HepG2 (cell line): ENCODE measurements around the gene SYMPK. TPM values are rescaled to one million over a fixed set of nuclear protein-coding genes. Genes with fewer than 3 reads are reported as not detected.

Source experiments
- AGO2 ChIP-seq: fragments of 200-400 bp; formaldehyde crosslinking; optimal IDR thresholded peaks from 2 replicates; pipeline ENCODE3; 2017; ENCODE audit warnings: mild to moderate bottlenecking, low read depth, low read length, moderate library complexity
- CBX2 ChIP-seq, 2 experiments: fragments of 200-600 bp in 1 of 2; sonication (generic); formaldehyde crosslinking in 1 of 2; IDR thresholded peaks; 2 replicates each; pipeline versions ENCODE4 v1.7.0 to v1.8.1; 2018 to 2022; ENCODE audit warnings: low read depth in 2 of 2, low read length in 1 of 2, mild to moderate bottlenecking in 1 of 2, missing genetic modification reagents in 1 of 2
- ELF3 ChIP-seq: IDR thresholded peaks from 2 replicates; pipeline ENCODE4 v1.6.1; 2016; ENCODE audit warnings: missing genetic modification reagents, missing compliant biosample characterization
- HOXA3 ChIP-seq: sonication (generic); formaldehyde crosslinking; IDR thresholded peaks from 2 replicates; pipeline ENCODE4 v1.5.0; 2020; ENCODE audit warnings: missing genetic modification reagents
- PCBP1 ChIP-seq: fragments of 200-400 bp; formaldehyde crosslinking; IDR thresholded peaks from 2 replicates; pipeline ENCODE4 v1.6.1; 2017; ENCODE audit warnings: mild to moderate bottlenecking, low read depth, low read length, borderline replicate concordance
- SKIL ChIP-seq: sonication (generic); formaldehyde crosslinking; IDR thresholded peaks from 2 replicates; pipeline ENCODE4 v1.8.0; 2022; ENCODE audit warnings: missing genetic modification reagents, mild to moderate bottlenecking, moderate library complexity, borderline replicate concordance
- TRIM22 ChIP-seq: fragments of 450-650 bp; IDR thresholded peaks from 2 replicates; pipeline ENCODE4 v1.6.1; 2017
- ZFP41 ChIP-seq: sonication (generic); formaldehyde crosslinking; IDR thresholded peaks from 2 replicates; pipeline ENCODE4 v1.4.0; 2020; ENCODE audit warnings: mild to moderate bottlenecking, missing genetic modification reagents, borderline replicate concordance
- ZNF292 ChIP-seq: sonication (generic); formaldehyde crosslinking; IDR thresholded peaks from 2 replicates; pipeline ENCODE4 v1.8.1; 2022; ENCODE audit warnings: mild to moderate bottlenecking, low read depth, missing genetic modification reagents, borderline replicate concordance
- ZNF30 ChIP-seq: sonication (generic); formaldehyde crosslinking; IDR thresholded peaks from 2 replicates; pipeline ENCODE4 v1.5.0; 2020; ENCODE audit warnings: mild to moderate bottlenecking, missing genetic modification reagents
- ZNF331 ChIP-seq: sonication (generic); formaldehyde crosslinking; IDR thresholded peaks from 2 replicates; pipeline ENCODE4 v1.4.0; 2020; ENCODE audit warnings: missing genetic modification reagents
- ZNF574 ChIP-seq: sonication (generic); formaldehyde crosslinking; IDR thresholded peaks from 2 replicates; pipeline ENCODE4 v1.4.0; 2020; ENCODE audit warnings: missing genetic modification reagents
- ZNF691 ChIP-seq: sonication (generic); formaldehyde crosslinking; IDR thresholded peaks from 2 replicates; pipeline ENCODE4 v1.4.0; 2020; ENCODE audit warnings: missing genetic modification reagents, low read depth, mild to moderate bottlenecking, borderline replicate concordance
- polyA plus RNA-seq, 8 experiments: library from polyadenylated mRNA; depleted of rRNA in 3 of 8; stranded (reverse) in 7 of 8; unstranded in 1 of 8; fragments of >200 nt; fragmentation: Illumina TruSeq in 4 of 8; extraction: Trizol in 4 of 8; gene quantifications; 2 replicates each; pipeline versions ENCODE4 v1.2.1 to v1.2.3, GENCODE V29; 2011 to 2016; ENCODE audit warnings: low read depth in 4 of 8, missing spikeins in 1 of 8, mixed read lengths in 1 of 8; ENCODE audit not compliant: insufficient read depth in 1 of 8
- total RNA-seq, 5 experiments: library from RNA; depleted of rRNA; stranded (reverse); fragments of >200 nt; fragmentation: Illumina TruSeq; extraction: Trizol; gene quantifications; 2 replicates each; pipeline ENCODE4 v1.2.3, GENCODE V29; 2016; ENCODE audit warnings: low read depth in 1 of 5
- TF ChIP-seq, protein P1 (sequence below): sonication (generic); formaldehyde crosslinking; IDR thresholded peaks from 2 replicates; pipeline ENCODE4 v1.4.0; 2020; ENCODE audit warnings: mild to moderate bottlenecking, low read depth, missing genetic modification reagents
- TF ChIP-seq, protein P2 (sequence below): sonication (generic); formaldehyde crosslinking; conservative IDR thresholded peaks from 2 replicates; pipeline ENCODE4 v1.4.0; 2020; ENCODE audit warnings: missing genetic modification reagents
- TF ChIP-seq, protein P3 (sequence below): sonication (generic); formaldehyde crosslinking; IDR thresholded peaks from 2 replicates; pipeline ENCODE4 v1.9.0; 2021; ENCODE audit warnings: missing genetic modification reagents, borderline replicate concordance

Gene SYMPK
- total and polyA plus RNA-seq, 2 of the 13 experiments (the other 11 are each of a cell fraction or from before 2014, with no cell fraction given), result 21.9 to 55.7 TPM

DNA sequence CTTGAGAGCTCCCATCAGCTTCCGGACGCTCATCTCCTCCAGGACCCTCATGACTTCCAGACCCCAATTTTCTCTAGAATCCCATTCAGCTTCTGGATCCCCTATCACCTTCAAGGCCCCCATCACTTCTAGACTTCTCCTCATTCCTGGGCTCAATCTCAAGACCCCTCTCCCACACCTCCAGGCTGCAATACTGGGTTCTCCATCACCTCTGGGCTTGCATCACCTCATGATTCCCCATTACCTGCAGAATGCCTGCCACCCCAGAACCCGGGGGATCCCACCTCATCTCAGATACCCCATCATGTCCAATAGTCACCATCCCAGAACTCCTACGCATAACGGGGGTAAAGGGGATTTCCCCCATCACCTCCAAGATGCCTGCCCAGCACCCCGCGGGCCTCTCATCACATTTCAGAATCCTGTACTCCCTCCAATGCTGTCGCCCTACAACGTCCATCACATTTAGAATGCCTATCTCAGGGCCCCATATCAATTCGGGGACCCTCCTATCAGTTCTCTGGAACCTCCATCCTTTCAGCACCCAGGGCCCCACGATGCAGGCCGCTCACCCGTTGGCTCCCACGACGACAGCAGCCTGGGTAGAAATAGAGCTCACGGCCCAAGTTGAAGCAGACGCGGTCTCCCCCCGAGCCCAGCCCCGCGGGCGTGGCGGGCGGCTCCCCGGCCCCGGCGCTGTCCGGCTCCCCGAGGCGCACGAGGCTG, 71.0 kb downstream of the SYMPK start (continued):
- TF ChIP-seq, protein P1, sequence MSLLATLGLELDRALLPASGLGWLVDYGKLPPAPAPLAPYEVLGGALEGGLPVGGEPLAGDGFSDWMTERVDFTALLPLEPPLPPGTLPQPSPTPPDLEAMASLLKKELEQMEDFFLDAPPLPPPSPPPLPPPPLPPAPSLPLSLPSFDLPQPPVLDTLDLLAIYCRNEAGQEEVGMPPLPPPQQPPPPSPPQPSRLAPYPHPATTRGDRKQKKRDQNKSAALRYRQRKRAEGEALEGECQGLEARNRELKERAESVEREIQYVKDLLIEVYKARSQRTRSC (CRISPR knock-in tag), result no peak
- TF ChIP-seq, protein P2, sequence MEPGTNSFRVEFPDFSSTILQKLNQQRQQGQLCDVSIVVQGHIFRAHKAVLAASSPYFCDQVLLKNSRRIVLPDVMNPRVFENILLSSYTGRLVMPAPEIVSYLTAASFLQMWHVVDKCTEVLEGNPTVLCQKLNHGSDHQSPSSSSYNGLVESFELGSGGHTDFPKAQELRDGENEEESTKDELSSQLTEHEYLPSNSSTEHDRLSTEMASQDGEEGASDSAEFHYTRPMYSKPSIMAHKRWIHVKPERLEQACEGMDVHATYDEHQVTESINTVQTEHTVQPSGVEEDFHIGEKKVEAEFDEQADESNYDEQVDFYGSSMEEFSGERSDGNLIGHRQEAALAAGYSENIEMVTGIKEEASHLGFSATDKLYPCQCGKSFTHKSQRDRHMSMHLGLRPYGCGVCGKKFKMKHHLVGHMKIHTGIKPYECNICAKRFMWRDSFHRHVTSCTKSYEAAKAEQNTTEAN, result no peak
- TF ChIP-seq PCBP1, result no peak
- no peak for TF ChIP-seq ZNF30 (CRISPR knock-in tag)
- no peak for TF ChIP-seq ZNF574
- no peak for TF ChIP-seq ZNF292 (CRISPR knock-in tag)
- TF ChIP-seq ZNF691 (CRISPR knock-in tag), result no peak
- TF ChIP-seq HOXA3 (CRISPR knock-in tag), result no peak
- no peak for TF ChIP-seq ZNF331
- no peak for TF ChIP-seq SKIL (CRISPR knock-in tag)
- no peak for TF ChIP-seq CBX2 (IDR thresholded peaks at IDR 0.05; ENCODE audit: low read depth, low read length)
- no peak for TF ChIP-seq CBX2 (CRISPR knock-in tag; IDR thresholded peaks at IDR 0.05; ENCODE audit: low read depth)
- no peak for TF ChIP-seq ZFP41
- no peak for TF ChIP-seq TRIM22
- TF ChIP-seq AGO2, result peak; percentile 18
- TF ChIP-seq, protein P3, sequence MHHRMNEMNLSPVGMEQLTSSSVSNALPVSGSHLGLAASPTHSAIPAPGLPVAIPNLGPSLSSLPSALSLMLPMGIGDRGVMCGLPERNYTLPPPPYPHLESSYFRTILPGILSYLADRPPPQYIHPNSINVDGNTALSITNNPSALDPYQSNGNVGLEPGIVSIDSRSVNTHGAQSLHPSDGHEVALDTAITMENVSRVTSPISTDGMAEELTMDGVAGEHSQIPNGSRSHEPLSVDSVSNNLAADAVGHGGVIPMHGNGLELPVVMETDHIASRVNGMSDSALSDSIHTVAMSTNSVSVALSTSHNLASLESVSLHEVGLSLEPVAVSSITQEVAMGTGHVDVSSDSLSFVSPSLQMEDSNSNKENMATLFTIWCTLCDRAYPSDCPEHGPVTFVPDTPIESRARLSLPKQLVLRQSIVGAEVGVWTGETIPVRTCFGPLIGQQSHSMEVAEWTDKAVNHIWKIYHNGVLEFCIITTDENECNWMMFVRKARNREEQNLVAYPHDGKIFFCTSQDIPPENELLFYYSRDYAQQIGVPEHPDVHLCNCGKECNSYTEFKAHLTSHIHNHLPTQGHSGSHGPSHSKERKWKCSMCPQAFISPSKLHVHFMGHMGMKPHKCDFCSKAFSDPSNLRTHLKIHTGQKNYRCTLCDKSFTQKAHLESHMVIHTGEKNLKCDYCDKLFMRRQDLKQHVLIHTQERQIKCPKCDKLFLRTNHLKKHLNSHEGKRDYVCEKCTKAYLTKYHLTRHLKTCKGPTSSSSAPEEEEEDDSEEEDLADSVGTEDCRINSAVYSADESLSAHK, result no peak
- no peak for TF ChIP-seq ELF3 (CRISPR knock-in tag)
